Measurements from ENCODE around the gene MSTN.

- TF ChIP-seq POLR2A (IDR thresholded peaks at IDR 0.05), result no peak
- no peak for TF ChIP-seq CTCF (IDR thresholded peaks at IDR 0.05)
These were observed 12.5 kb downstream of the MSTN start for GRCh38 chr2:190050001-190050400.
